Measurements from ENCODE around the gene ELFN2. TPM values are rescaled to one million over a fixed set of nuclear protein-coding genes. Genes with fewer than 3 reads are reported as not detected.
A peak's percentile ranks its signal among the peaks of the same experiment; 100 is the strongest.

The ELFN2 gene
- total and polyA plus RNA-seq, 8 donors = 0.03 to 0.89 (median 0.18) TPM; not detected in 5

DNA sequence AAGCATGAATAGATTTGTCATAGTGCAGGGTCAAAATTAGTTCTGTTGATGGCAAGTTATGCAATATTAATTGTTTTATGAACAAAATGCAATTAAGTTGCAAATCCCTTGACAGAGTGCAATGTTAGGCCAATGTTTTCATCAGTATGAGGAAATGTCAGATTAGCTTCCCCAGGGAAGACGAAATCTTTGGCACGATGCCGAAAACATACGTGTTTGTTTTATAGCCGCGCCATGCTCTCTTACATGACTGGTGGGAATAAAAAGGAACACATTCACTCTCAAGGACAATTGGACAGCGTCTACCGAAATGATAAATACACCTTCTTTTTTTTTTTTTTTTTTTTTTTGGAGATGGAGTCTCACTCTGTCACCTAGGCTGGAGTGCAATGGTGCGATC, 31.9 kb upstream of the ELFN2 start:
- WGBS, 5 donors = 40 to 56% (median 53%) methylated on average over 9 of the region's 9 CpGs
- Histone ChIP-seq H3K27ac (no peak overlapping the region), H3K36me3 (no peaks in the 10 kb centered on the region), H3K4me1 (peaks cover 0 to 34% (median 14%) of the 10 kb centered on the region in 4 donors), H3K4me3 (no peak overlapping the region), H3K27me3 (peaks cover 0 to 80% (median 0%) of the 10 kb centered on the region in 3 donors), H3K9me3 (no peaks in the 10 kb centered on the region)
- peak; percentile 39 to 42 for DNase-seq
- TF ChIP-seq, protein P1, sequence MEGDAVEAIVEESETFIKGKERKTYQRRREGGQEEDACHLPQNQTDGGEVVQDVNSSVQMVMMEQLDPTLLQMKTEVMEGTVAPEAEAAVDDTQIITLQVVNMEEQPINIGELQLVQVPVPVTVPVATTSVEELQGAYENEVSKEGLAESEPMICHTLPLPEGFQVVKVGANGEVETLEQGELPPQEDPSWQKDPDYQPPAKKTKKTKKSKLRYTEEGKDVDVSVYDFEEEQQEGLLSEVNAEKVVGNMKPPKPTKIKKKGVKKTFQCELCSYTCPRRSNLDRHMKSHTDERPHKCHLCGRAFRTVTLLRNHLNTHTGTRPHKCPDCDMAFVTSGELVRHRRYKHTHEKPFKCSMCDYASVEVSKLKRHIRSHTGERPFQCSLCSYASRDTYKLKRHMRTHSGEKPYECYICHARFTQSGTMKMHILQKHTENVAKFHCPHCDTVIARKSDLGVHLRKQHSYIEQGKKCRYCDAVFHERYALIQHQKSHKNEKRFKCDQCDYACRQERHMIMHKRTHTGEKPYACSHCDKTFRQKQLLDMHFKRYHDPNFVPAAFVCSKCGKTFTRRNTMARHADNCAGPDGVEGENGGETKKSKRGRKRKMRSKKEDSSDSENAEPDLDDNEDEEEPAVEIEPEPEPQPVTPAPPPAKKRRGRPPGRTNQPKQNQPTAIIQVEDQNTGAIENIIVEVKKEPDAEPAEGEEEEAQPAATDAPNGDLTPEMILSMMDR (IDR thresholded peaks at IDR 0.05) = no peak
- no peak for TF ChIP-seq POLR2A (IDR thresholded peaks at IDR 0.05)
- TF ChIP-seq POLR2AphosphoS5 (IDR thresholded peaks at IDR 0.05) = no peak
- TF ChIP-seq EP300 (IDR thresholded peaks at IDR 0.05) = no peak
- intact Hi-C loops (cut with DNase I; ENCODE audit: low total_unique reads) = no loop called here

DNA sequence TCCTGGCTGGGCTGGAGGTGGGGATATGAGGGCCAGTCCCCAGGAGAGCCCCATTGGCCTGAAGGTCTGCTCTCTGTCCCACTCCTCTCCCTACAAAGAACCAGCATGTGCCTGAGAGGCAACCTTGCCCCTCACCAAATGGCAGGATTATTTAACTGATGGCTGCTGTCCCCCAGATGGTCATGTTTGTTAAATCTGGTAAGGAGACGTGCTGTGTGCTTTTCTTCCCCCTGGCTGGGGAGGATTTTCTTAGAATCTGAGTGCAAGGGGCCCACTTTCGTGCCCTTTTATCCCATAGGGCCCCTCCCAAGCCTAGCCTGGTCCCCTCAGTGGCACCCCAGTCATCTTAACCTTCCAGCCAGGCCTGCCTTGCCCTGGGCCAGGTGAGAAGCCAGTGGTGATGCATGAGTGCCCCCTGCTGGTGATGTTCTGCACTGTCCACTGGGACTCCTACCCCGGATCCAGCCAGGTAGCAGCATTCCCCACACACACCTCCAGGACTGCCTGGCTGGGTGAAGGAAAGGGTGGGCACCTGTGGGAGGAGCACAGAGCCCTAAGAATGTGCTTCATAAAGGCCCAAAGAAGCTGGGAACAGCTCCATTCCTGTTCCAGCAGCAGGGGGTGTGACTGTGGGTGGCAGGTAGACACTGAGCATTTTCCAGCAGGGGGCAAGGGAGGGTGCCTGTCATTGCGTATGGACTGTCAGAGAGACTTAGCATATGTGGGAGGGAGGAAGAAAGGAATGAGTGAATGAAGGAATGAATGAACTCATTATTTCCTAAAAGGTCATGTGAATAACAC, 30.0 kb upstream of the ELFN2 start:
- Histone ChIP-seq H3K27me3 (peaks cover 0 to 75% (median 0%) of the 10 kb centered on the region in 3 donors), H3K4me1 (peaks cover 0 to 32% (median 14%) of the 10 kb centered on the region in 4 donors), H3K9me3 (no peaks in the 10 kb centered on the region), H3K4me3 (no peak overlapping the region), H3K36me3 (no peaks in the 10 kb centered on the region), H3K27ac (no peak overlapping the region)
- peak; percentile 89 to 91 for DNase-seq
- intact Hi-C loops (cut with DNase I; ENCODE audit: low total_unique reads) = no loop called here
- TF ChIP-seq, protein P1 (IDR thresholded peaks at IDR 0.05) = peak in 5 of 7 experiments; percentile 77 to 97 (median 86)
- no peak for TF ChIP-seq POLR2AphosphoS5 (IDR thresholded peaks at IDR 0.05)
- 39 to 48% (median 42%) methylated on average over 3 to 4 of the region's 4 CpGs for whole genome bisulfite sequencing, 5 donors

DNA sequence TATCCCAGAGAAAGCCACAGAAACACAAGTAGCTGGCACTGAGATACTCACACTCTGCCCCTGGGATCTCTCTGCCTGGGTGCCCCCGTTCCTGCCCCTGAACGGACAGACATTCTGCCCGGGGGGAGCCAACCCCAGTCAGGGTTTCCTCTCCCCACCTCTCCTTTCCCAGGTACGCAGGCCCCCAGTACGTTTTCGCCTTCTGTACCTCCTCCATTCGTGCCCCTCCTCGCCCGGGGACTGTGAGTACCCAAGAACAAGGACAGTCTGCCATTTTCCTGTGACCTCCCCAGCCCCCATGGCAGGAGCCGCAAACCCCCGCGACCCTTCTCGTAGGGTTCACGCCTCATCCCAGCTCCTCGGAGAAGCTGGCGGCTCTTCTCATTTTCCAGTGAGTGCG, 29.1 kb upstream of the ELFN2 start:
- Histone ChIP-seq H3K27me3 (peaks cover 0 to 66% (median 0%) of the 10 kb centered on the region in 3 donors), H3K36me3 (no peaks in the 10 kb centered on the region), H3K4me3 (no peak overlapping the region), H3K9me3 (peaks cover 0 to 5% (median 1%) of the 10 kb centered on the region in 4 donors), H3K27ac (no peak overlapping the region), H3K4me1 (peaks cover 0 to 32% (median 14%) of the 10 kb centered on the region in 4 donors)
- intact Hi-C loops (cut with DNase I; ENCODE audit: low total_unique reads) = no loop called here
- TF ChIP-seq POLR2AphosphoS5 (IDR thresholded peaks at IDR 0.05) (no peak), POLR2A (IDR thresholded peaks at IDR 0.05) (no peak), EP300 (IDR thresholded peaks at IDR 0.05) (no peak)
- TF ChIP-seq, protein P1 (IDR thresholded peaks at IDR 0.05) = no peak
- 68 to 81% (median 78%) methylated on average over 17 of the region's 17 CpGs for WGBS, 5 donors
- DNase-seq = no peak

DNA sequence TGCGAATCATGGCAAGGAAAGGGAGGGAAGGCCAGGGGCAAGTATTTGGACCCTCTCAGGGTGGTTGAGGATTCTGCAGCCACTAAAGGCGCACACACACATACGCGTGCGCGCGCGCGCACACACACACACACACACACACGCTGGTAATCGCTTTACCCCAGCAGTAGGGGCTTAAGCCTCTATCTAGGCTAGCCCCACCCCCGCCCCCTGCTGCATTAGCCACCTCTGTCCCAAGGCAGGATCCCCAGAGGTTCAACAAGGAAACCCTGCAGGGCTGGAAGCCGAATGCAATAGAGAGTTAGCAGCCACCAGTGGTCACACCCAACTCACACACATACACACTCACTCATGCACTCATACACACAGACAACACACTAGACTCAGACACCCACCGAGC, 28.6 kb upstream of the ELFN2 start:
- no peak for DNase-seq
- Histone ChIP-seq H3K27me3 (peaks cover 0 to 64% (median 0%) of the 10 kb centered on the region in 3 donors), H3K27ac (no peak overlapping the region), H3K9me3 (peaks cover 0 to 7% (median 2%) of the 10 kb centered on the region in 4 donors), H3K4me3 (no peak overlapping the region), H3K4me1 (peaks cover 0 to 32% (median 14%) of the 10 kb centered on the region in 4 donors), H3K36me3 (no peaks in the 10 kb centered on the region)
- TF ChIP-seq POLR2AphosphoS5 (IDR thresholded peaks at IDR 0.05) = no peak
- TF ChIP-seq EP300 (IDR thresholded peaks at IDR 0.05) = no peak
- TF ChIP-seq, protein P1 (IDR thresholded peaks at IDR 0.05) = no peak
- TF ChIP-seq POLR2A (IDR thresholded peaks at IDR 0.05) = no peak
- intact Hi-C loops (cut with DNase I; ENCODE audit: low total_unique reads) = no loop called here
- 68 to 76% (median 74%) methylated on average over 11 to 14 of the region's 14 CpGs for WGBS, 5 donors

All from stomach (tissue), 9 donors.